Stimulated activated effector memory CD8-positive, alpha-beta T cell treated with anti-CD3 and anti-CD28 coated beads, Interleukin-12 subunit alpha, Interleukin-12 subunit beta, amount 100 ng/mL, for 72 hours (primary cell): Measurements from ENCODE around the gene TULP3.
"Not testable (repeated sequence)": the region's sequence is repeated elsewhere in the genome, so short reads cannot be mapped to it uniquely, and the experiment has no call there.

Experiments used
- ATAC-seq: fragments of 150-1000 bp; cut with Tn5 transposase; 2 replicates; pipeline ENCODE4 v1.10.0; 2021
- DNase-seq, 2 donors: peaks; one replicate each; pipeline ENCODE4 v3.0.0; 2021 to 2022; ENCODE audit warnings: low spot score in 2 of 2
- H3K27ac Mint-ChIP-seq: one replicate; pipeline ENCODE4 v1.8.0; 2022; ENCODE audit warnings: mild to moderate bottlenecking, mixed read lengths
- H3K36me3 Mint-ChIP-seq: one replicate; pipeline ENCODE4 v1.8.0; 2022; ENCODE audit warnings: mild to moderate bottlenecking, mixed read lengths
- H3K4me1 Mint-ChIP-seq: one replicate; pipeline ENCODE4 v1.8.0; 2022; ENCODE audit warnings: mixed read lengths
- H3K4me3 Mint-ChIP-seq: one replicate; pipeline ENCODE4 v1.8.0; 2022; ENCODE audit warnings: mild to moderate bottlenecking, mixed read lengths
- H3K9me3 Mint-ChIP-seq: one replicate; pipeline ENCODE4 v1.8.0; 2022; ENCODE audit warnings: mixed read lengths

The TULP3 gene

GRCh38 chr12:2860170-2860569 is 30.5 kb upstream of the TULP3 start:
- DNase-seq (no peak), ATAC-seq (no peak)
- Mint-ChIP-seq H3K4me1 (no peaks in the 10 kb centered on the region), H3K4me3 (no peak overlapping the region), H3K36me3 (peaks cover 72% of the 10 kb centered on the region), H3K27ac (no peak overlapping the region), H3K9me3 (no peaks in the 10 kb centered on the region)

- peaks cover 8% of the 10 kb centered on the region for H3K4me1 Mint-ChIP-seq
- no peak overlapping the region for H3K4me3 Mint-ChIP-seq
- no peak for ATAC-seq
- H3K9me3 Mint-ChIP-seq = no peaks in the 10 kb centered on the region
- DNase-seq = no peak
- no peak overlapping the region for H3K27ac Mint-ChIP-seq
- peaks cover 100% of the 10 kb centered on the region for H3K36me3 Mint-ChIP-seq
Measured at GRCh38 chr12:2862876-2863275, 27.8 kb upstream of the TULP3 start.

- not testable (repeated sequence) for DNase-seq, H3K4me3 Mint-ChIP-seq, ATAC-seq, H3K9me3 Mint-ChIP-seq
- H3K4me1 Mint-ChIP-seq = peaks cover 13% of the 10 kb centered on the region
- peaks cover 100% of the 10 kb centered on the region for H3K36me3 Mint-ChIP-seq
- peak overlapping the region; percentile 78 for H3K27ac Mint-ChIP-seq
Measured at GRCh38 chr12:2863402-2863801, 27.3 kb upstream of the TULP3 start.

GRCh38 chr12:2864198-2864597 is 26.5 kb upstream of the TULP3 start:
- DNase-seq (no peak), ATAC-seq (no peak)
- Mint-ChIP-seq H3K9me3 (no peaks in the 10 kb centered on the region), H3K4me1 (peaks cover 17% of the 10 kb centered on the region), H3K4me3 (no peak overlapping the region), H3K36me3 (peaks cover 100% of the 10 kb centered on the region), H3K27ac (peak overlapping the region; percentile 78)

- peaks cover 100% of the 10 kb centered on the region for H3K36me3 Mint-ChIP-seq
Measured at GRCh38 chr12:2868986-2869632, 21.6 kb upstream of the TULP3 start.

GRCh38 chr12:2876431-2877046 is 14.2 kb upstream of the TULP3 start:
- peak overlapping the region; percentile 83 for H3K4me3 Mint-ChIP-seq
- H3K36me3 Mint-ChIP-seq = peaks cover 90% of the 10 kb centered on the region
- no peaks in the 10 kb centered on the region for H3K9me3 Mint-ChIP-seq
- ATAC-seq (peak; percentile 73), DNase-seq (peak in 1 of 2 donors; percentile 74)
- peak overlapping the region; percentile 98 for H3K27ac Mint-ChIP-seq
- peaks cover 30% of the 10 kb centered on the region for H3K4me1 Mint-ChIP-seq

More at GRCh38 chr12:2868986-2869632, 21.6 kb upstream of the TULP3 start:
- not testable (repeated sequence) for DNase-seq, H3K4me3 Mint-ChIP-seq, H3K9me3 Mint-ChIP-seq, ATAC-seq
- peaks cover 17% of the 10 kb centered on the region for H3K4me1 Mint-ChIP-seq
- H3K27ac Mint-ChIP-seq = peak overlapping the region; percentile 88

- peak within 1 kb of the TSS; percentile 83 for H3K4me3 Mint-ChIP-seq
- DNase-seq = peak; percentile 87 to 95
- H3K36me3 Mint-ChIP-seq = peaks cover 86% of the 10 kb centered on the region
- peak within 1 kb of the TSS; percentile 98 for H3K27ac Mint-ChIP-seq
- peaks cover 37% of the 10 kb centered on the region for H3K4me1 Mint-ChIP-seq
- peak; percentile 87 for ATAC-seq
- no peaks in the 10 kb centered on the region for H3K9me3 Mint-ChIP-seq
Measured at GRCh38 chr12:2877047-2877952, 13.4 kb upstream of the TULP3 start, which contains the start of the genes FOXM1 and RHNO1. Gene FOXM1, minus strand, starts transcription at chr12:2877174. Its CDS starts 2,696 bp downstream, at chr12:2874478. Gene RHNO1, plus strand, starts transcription at chr12:2877223. Its CDS starts 8,144 bp downstream, at chr12:2885367.

- H3K4me1 Mint-ChIP-seq = peaks cover 39% of the 10 kb centered on the region
Measured at GRCh38 chr12:2877953-2878732, 12.5 kb upstream of the TULP3 start.

GRCh38 chr12:2879853-2880252 is 10.8 kb upstream of the TULP3 start:
- Mint-ChIP-seq H3K36me3 (peaks cover 61% of the 10 kb centered on the region), H3K4me1 (peaks cover 45% of the 10 kb centered on the region), H3K27ac (peak overlapping the region; percentile 98), H3K4me3 (peak overlapping the region; percentile 83), H3K9me3 (no peaks in the 10 kb centered on the region)
- peak; percentile 44 for ATAC-seq
- no peak for DNase-seq

More at GRCh38 chr12:2877953-2878732, 12.5 kb upstream of the TULP3 start:
- DNase-seq (no peak), ATAC-seq (no peak)
- no peaks in the 10 kb centered on the region for H3K9me3 Mint-ChIP-seq
- H3K27ac Mint-ChIP-seq = peak overlapping the region; percentile 98
- H3K4me3 Mint-ChIP-seq = peak overlapping the region; percentile 83
- peaks cover 77% of the 10 kb centered on the region for H3K36me3 Mint-ChIP-seq

- no peak for ATAC-seq
- H3K36me3 Mint-ChIP-seq = peaks cover 62% of the 10 kb centered on the region
- H3K4me3 Mint-ChIP-seq = no peak overlapping the region
- peak overlapping the region; percentile 29 for H3K27ac Mint-ChIP-seq
- peaks cover 32% of the 10 kb centered on the region for H3K4me1 Mint-ChIP-seq
- no peaks in the 10 kb centered on the region for H3K9me3 Mint-ChIP-seq
- no peak for DNase-seq
Measured at GRCh38 chr12:2884810-2885209, 5.9 kb upstream of the TULP3 start.

- no peak for ATAC-seq
- peaks cover 57% of the 10 kb centered on the region for H3K36me3 Mint-ChIP-seq
- peaks cover 39% of the 10 kb centered on the region for H3K4me1 Mint-ChIP-seq
- no peak overlapping the region for H3K27ac Mint-ChIP-seq
- H3K4me3 Mint-ChIP-seq = no peak overlapping the region
- no peaks in the 10 kb centered on the region for H3K9me3 Mint-ChIP-seq
- no peak for DNase-seq
Measured at GRCh38 chr12:2886768-2887450, 3.8 kb upstream of the TULP3 start.

GRCh38 chr12:2890001-2890387 is 697 bp upstream of the TULP3 start:
- no peak for DNase-seq
- peaks cover 55% of the 10 kb centered on the region for H3K36me3 Mint-ChIP-seq
- no peaks in the 10 kb centered on the region for H3K9me3 Mint-ChIP-seq
- H3K4me3 Mint-ChIP-seq = peak overlapping the region; percentile 94
- H3K4me1 Mint-ChIP-seq = peaks cover 30% of the 10 kb centered on the region
- no peak for ATAC-seq
- peak overlapping the region; percentile 96 for H3K27ac Mint-ChIP-seq

- DNase-seq = peak in 1 of 2 donors; percentile 12
- H3K27ac Mint-ChIP-seq = peak overlapping the region; percentile 96
- H3K36me3 Mint-ChIP-seq = peaks cover 41% of the 10 kb centered on the region
Measured at GRCh38 chr12:2891240-2892053, 756 bp downstream of the TULP3 start.

More at GRCh38 chr12:2891240-2892053, 756 bp downstream of the TULP3 start:
- Mint-ChIP-seq H3K4me3 (peak overlapping the region; percentile 94), H3K9me3 (no peaks in the 10 kb centered on the region), H3K4me1 (peaks cover 28% of the 10 kb centered on the region)
- peak; percentile 36 for ATAC-seq
